SJSA1 (cell line): ENCODE results near the gene CLIP3. TPM values are rescaled to one million over a fixed set of nuclear protein-coding genes. Genes with fewer than 3 reads are reported as not detected.
"Not testable (repeated sequence)": the region's sequence is repeated elsewhere in the genome, so short reads cannot be mapped to it uniquely, and the experiment has no call there.

Experiments
- DNase-seq, 2 experiments: peaks; one replicate each; pipeline ENCODE4 v3.0.0-alpha.2; 2015 to 2020; ENCODE audit warnings: low spot score in 2 of 2, low read depth in 1 of 2
- H3K27ac ChIP-seq: fragments of 250-450 bp; sonication (Bioruptor Pico); 2 replicates; pipeline ENCODE4 v1.5.1; 2020; ENCODE audit warnings: mild to moderate bottlenecking, moderate library complexity
- H3K27me3 ChIP-seq: fragments of 250-450 bp; sonication (Bioruptor Pico); replicated peaks from 2 replicates; pipeline ENCODE4 v1.5.1; 2020; ENCODE audit warnings: mild to moderate bottlenecking, moderate library complexity
- H3K36me3 ChIP-seq: fragments of 250-450 bp; sonication (Bioruptor Pico); 2 replicates; pipeline ENCODE4 v1.5.1; 2020; ENCODE audit warnings: mild to moderate bottlenecking
- H3K4me1 ChIP-seq: fragments of 250-450 bp; sonication (Bioruptor Pico); replicated peaks from 2 replicates; pipeline ENCODE4 v1.6.1; 2021; ENCODE audit warnings: mild to moderate bottlenecking
- H3K4me3 ChIP-seq: fragments of 250-450 bp; sonication (Bioruptor Pico); 2 replicates; pipeline ENCODE4 v1.5.1; 2020; ENCODE audit warnings: mild to moderate bottlenecking
- H3K9me3 ChIP-seq: fragments of 250-450 bp; sonication (Bioruptor Pico); replicated peaks from 2 replicates; pipeline ENCODE4 v1.5.1; 2020; ENCODE audit warnings: mild to moderate bottlenecking
- total RNA-seq: library from RNA; depleted of rRNA; stranded (reverse); fragments of >200 nt; shearing (Covaris generic); gene quantifications from 2 replicates; pipeline ENCODE4 v1.2.3, GENCODE V29; 2014

Gene CLIP3
- total RNA-seq, 1 experiment from 2014 or later, result 2.3 TPM

DNA sequence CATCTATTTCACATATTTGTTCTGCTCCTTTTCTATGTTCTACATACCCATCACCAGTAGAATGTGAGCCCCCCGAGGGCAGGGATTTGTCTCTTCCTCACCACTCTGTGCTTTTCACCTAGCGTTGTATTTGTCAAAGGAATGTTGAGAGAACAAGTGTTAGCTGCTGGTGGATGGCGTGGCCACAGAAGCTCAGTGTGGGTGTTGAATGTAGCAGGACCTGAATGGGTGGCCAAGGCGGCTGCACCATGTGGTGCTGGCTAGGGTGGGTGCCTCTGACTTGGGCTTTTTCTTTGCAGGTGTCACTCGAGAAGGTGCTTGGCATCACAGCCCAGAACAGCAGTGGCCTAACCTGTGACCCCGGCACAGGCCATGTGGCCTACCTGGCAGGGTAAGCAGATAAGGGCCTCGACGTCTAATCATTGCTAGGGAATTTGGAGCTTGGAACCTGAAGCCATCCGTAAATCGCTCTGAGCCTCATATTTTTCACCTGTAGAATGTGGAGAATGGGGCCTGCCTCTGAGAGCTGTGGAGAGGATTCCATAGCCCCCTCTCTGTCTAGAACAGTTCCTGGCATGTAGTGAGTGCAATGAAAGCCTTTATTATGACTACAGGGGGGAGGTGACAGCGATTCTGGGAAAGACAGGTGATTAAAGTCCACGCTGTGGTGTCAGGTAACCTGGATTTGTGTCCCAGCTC, 26.0 kb upstream of the CLIP3 start:
- Histone ChIP-seq H3K4me1 (peaks cover 9% of the 10 kb centered on the region), H3K27me3 (no peaks in the 10 kb centered on the region), H3K27ac (no peak overlapping the region), H3K9me3 (no peaks in the 10 kb centered on the region), H3K4me3 (no peak overlapping the region), H3K36me3 (peaks cover 72% of the 10 kb centered on the region)
- no peak for DNase-seq

DNA sequence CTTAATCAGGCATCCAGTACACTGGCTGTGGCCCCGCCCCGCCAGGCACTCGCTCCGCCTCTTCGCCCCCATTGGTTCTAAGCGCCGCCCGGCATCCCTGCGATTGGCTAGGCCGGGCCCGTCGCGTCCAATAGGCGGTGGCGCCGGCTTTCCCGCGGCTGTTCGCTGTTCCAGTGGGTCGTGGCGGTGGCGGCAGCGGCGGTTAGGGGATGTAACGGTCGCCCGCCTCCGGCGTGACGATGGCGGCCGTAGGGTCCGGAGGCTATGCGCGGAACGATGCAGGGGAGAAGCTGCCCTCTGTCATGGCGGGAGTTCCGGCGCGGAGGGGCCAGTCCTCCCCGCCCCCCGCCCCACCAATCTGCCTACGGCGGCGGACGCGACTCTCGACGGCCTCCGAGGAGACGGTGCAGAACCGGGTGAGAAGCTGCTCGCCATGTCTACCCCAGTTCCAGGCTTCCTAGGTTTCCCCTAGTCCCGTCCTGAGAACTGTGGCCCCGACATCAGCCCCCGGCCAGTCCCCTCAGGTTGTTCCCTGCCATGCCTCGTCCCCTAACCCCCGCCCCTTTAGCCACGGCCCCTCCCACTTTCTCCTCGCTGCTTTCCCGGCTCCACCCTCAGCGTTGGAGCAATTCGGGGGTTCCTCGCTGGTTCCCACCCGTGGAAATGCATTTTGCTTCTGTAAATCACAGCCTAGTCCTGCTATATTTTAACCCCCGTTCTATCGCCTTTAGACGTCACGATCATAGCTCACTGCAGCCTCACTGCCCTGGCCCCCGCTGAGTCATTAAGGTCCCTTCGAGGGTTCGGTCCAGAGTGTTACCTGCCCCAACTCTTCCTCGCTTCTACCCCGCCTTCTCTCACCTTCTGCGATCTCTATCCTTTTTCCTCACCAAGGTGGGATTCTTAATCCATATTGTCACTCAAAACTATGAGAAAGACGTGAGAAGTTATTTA, 22.3 kb upstream of the CLIP3 start, which contains the start of gene WDR62:
WDR62 (plus strand) TSS at position 165 of the 954 bp plus-strand sequence; CDS start at position 240, 75 bp downstream.
- Histone ChIP-seq H3K4me1 (peaks cover 9% of the 10 kb centered on the region), H3K36me3 (peaks cover 38% of the 10 kb centered on the region), H3K9me3 (no peaks in the 10 kb centered on the region), H3K27me3 (no peaks in the 10 kb centered on the region), H3K27ac (peak within 1 kb of the TSS; percentile 91), H3K4me3 (peak within 1 kb of the TSS; percentile 68)
- DNase-seq, result peak in 1 of 2 experiments; percentile 95

DNA sequence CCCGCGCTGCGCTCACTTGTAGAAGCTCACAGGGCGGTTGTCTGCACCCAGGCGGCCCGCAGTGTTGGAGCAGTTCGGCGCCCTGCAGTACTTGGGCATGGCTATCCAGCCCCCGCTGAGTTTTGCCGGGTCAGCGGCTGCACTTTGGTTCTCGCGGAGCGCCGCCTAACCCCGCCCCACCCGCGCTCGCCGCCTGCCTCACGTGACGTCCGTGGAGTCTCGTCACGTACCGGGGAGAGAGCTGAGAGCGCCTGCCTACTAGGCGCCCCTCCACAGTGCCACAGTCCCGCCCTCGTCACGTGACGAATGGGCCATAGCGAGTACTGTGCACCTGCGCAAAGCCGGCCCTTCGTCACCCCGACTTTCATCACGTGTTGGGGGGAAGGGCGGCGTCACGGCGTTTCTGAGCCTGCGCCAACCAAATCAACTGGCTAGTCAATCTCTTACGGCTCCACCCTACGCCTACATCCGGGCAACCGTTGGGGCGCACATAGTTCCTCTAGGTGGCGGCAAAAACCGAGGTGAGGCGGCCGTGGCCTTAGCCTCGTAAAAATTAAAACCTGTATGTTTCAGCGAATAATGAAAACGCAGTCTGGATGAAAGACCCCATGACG, 21.6 kb upstream of the CLIP3 start, which contains the start of gene THAP8:
THAP8 (minus strand) TSS at position 167 of the 614 bp plus-strand sequence; CDS start at position 99, 68 bp downstream.
- H3K9me3 ChIP-seq, result no peaks in the 10 kb centered on the region
- DNase-seq, result peak; percentile 98 to 99
- H3K36me3 ChIP-seq, result peaks cover 30% of the 10 kb centered on the region
- peaks cover 9% of the 10 kb centered on the region for H3K4me1 ChIP-seq
- peak within 1 kb of the TSS; percentile 68 for H3K4me3 ChIP-seq
- peak within 1 kb of the TSS; percentile 91 for H3K27ac ChIP-seq
- H3K27me3 ChIP-seq, result no peaks in the 10 kb centered on the region

DNA sequence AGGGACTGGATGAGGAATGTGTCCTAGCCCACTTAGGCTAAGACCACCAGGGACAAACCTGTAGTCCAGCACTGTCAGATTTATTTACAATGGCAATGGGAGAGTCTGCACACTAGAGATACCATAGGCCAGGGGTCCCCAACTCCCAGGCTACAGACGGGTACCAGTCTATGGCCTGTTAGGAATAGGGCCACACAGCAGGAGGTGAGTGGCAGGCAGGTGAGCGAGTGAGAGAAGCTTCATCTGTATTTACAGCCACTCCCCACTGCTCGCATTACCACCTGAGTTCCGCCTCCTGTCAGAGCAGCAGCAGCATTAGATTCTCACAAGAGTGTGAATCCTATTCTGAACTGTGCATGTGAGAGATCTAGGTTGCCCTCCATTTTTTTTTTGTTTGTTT, 19.0 kb upstream of the CLIP3 start:
- H3K4me3 ChIP-seq, result no peak overlapping the region
- peaks cover 9% of the 10 kb centered on the region for H3K4me1 ChIP-seq
- H3K27me3 ChIP-seq, result no peaks in the 10 kb centered on the region
- no peak overlapping the region for H3K27ac ChIP-seq
- DNase-seq, result no peak
- peaks cover 7% of the 10 kb centered on the region; the same call in 1 of the 2 replicates for H3K36me3 ChIP-seq
- no peaks in the 10 kb centered on the region for H3K9me3 ChIP-seq

DNA sequence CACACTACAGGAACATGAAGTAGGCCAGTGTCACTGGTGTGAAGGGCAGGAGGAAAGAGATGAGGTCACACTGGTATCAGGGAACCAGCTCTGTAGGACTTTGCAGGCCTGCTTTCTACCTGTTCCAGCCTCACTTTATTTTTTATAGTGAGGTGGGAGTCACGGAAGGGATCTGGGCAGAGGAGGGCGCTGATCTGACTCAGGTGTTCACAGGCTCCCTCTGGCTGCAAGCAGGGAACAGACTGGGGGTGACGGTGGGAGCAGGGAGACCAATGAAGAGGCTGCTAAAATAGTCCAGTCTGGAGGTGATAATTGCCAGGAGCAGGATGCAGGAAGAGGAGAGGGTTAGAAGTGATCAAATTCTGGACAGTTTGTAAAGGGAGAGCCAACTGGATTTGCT, 18.6 kb upstream of the CLIP3 start:
- DNase-seq, result no peak
- no peak overlapping the region for H3K27ac ChIP-seq

DNA sequence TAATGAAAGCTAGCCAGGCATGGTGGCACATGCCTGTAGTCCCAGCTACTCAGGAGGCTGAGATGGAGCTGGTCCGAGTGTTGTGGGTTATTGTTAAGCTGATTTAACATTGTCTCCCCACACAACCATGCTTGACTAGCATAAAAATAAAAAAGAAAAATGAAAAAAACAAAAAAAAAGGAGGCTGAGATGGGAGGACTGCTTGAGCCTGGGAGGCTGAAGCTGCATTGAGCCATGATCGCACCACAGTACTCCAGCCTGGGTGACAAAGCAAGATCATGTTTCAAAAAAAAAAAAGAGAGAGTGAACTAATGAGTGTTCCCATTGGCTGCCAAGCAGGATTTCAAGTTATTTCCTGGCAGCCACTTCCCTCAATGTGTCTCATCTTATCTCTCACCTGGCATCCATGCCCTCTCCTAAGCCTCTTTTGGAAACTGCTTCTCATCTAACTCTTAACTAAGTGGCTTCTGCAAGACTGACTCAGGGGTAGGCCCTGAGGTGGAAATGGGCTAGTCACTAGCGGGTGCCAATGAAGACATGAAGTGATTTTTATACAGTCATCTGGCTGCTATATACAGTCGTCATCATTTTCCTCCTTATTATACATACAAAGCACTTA, 16.5 kb upstream of the CLIP3 start:
- no peaks in the 10 kb centered on the region for H3K9me3 ChIP-seq
- no peaks in the 10 kb centered on the region for H3K4me1 ChIP-seq
- H3K27me3 ChIP-seq, result no peaks in the 10 kb centered on the region
- H3K36me3 ChIP-seq, result no peaks in the 10 kb centered on the region
- H3K27ac ChIP-seq, result no peak overlapping the region
- H3K4me3 ChIP-seq, result no peak overlapping the region
- no peak for DNase-seq

More for the DNA sequence above, 18.6 kb upstream of the CLIP3 start:
- Histone ChIP-seq H3K4me1 (peaks cover 8% of the 10 kb centered on the region), H3K27me3 (no peaks in the 10 kb centered on the region), H3K4me3 (no peak overlapping the region), H3K9me3 (no peaks in the 10 kb centered on the region), H3K36me3 (peaks cover 4% of the 10 kb centered on the region; the same call in 1 of the 2 replicates)

DNA sequence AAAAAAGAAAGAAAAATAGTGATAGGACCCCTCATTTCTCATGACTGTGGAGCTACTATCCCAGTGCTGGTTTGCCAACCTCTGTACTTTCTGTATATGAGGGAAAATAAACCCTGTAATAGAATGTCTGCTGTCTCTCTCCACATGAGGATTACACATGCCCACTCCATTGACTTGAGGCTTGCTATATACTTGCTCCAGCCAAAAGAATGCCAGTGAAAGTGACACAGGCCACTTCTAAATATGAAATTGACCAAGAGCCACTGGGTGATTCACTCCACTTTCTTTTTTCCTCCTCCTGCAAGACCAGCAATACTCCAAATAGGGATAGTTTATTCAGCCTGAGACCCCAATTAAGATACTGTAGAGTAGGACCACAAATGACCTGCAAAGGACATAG, 15.2 kb upstream of the CLIP3 start:
- DNase-seq, result no peak
- no peak overlapping the region for H3K4me3 ChIP-seq
- no peak overlapping the region for H3K27ac ChIP-seq
- H3K27me3 ChIP-seq, result no peaks in the 10 kb centered on the region
- H3K4me1 ChIP-seq, result no peaks in the 10 kb centered on the region
- H3K9me3 ChIP-seq, result no peaks in the 10 kb centered on the region
- no peaks in the 10 kb centered on the region for H3K36me3 ChIP-seq

DNA sequence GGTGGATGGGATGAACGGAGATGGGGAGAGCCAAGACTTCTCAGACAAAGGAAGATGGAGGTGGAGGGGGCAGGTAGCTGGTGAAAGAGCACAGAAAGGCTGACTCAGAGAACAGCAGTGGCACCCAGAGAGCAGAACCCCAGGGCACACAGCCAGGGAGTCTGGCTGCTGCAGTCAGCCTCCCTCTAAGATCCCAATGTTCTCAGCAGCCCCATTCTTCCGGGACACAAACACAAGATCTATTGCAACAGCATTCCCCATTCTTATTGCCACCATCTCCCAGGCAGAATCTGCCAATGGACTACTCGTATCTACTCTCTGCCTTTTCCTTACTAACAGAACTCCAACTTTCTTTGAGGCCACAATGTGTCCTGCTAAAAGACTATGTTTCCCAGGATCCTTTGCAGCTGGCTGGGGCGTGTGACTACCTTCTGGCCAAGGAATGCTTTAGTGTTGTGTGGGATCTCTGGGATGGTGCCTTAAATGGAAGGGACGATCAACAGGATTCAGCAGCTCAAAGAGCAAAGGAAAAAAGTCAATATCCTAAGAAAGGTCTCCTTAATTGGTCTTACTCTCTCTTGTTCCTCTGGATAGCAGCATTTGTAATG, 13.9 kb upstream of the CLIP3 start:
- no peaks in the 10 kb centered on the region for H3K9me3 ChIP-seq
- no peaks in the 10 kb centered on the region for H3K36me3 ChIP-seq
- DNase-seq, result no peak
- no peaks in the 10 kb centered on the region for H3K27me3 ChIP-seq
- peaks cover 3% of the 10 kb centered on the region; the same call in 1 of the 2 replicates for H3K4me1 ChIP-seq
- H3K4me3 ChIP-seq, result no peak overlapping the region
- H3K27ac ChIP-seq, result no peak overlapping the region

DNA sequence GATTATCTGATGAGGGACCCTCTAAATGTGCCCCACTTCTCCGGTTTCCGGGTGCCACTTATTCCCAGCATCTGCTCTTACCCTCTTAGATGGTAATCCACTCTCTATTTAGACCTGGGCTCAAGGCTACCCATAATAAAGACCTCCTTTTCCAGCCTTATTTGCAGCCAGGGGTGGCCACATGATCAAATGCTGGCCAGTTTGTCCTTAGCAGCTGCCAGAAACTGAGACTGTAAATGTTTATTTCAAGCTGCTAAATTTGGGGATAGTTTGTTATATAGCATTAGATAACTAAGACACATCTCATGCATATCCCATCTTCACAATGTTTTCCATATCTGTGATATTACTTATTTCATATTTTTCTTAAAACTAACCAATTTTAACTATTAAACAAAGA, 11.3 kb upstream of the CLIP3 start:
- no peaks in the 10 kb centered on the region for H3K36me3 ChIP-seq
- no peak for DNase-seq
- H3K4me1 ChIP-seq, result peaks cover 6% of the 10 kb centered on the region; the same call in 1 of the 2 replicates
- H3K27me3 ChIP-seq, result no peaks in the 10 kb centered on the region
- no peak overlapping the region for H3K4me3 ChIP-seq
- H3K9me3 ChIP-seq, result no peaks in the 10 kb centered on the region
- no peak overlapping the region for H3K27ac ChIP-seq

DNA sequence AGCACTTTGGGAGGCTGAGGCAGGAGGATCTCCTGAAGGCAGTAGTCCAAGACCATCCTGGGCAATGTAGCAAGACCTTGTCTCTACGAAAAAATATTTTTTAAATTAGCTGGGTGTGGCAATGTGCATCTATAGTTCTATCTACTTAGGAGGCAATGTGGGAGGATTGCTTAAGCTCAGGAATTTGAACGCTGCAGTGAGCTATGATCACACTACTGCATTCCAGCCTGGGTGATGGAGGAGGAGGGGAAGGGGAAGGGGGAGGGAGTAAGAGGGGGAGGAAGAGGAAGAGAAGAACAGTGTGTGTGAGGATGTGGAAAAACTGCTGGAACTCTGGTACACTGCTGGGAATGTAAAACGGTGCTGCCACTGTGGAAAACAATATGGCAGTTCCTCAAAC, 9.2 kb upstream of the CLIP3 start:
- H3K36me3 ChIP-seq, result no peaks in the 10 kb centered on the region
- H3K27ac ChIP-seq, result no peak overlapping the region
- no peaks in the 10 kb centered on the region for H3K9me3 ChIP-seq
- no peaks in the 10 kb centered on the region for H3K27me3 ChIP-seq
- no peak for DNase-seq
- H3K4me3 ChIP-seq, result no peak overlapping the region
- H3K4me1 ChIP-seq, result peaks cover 6% of the 10 kb centered on the region; the same call in 1 of the 2 replicates

DNA sequence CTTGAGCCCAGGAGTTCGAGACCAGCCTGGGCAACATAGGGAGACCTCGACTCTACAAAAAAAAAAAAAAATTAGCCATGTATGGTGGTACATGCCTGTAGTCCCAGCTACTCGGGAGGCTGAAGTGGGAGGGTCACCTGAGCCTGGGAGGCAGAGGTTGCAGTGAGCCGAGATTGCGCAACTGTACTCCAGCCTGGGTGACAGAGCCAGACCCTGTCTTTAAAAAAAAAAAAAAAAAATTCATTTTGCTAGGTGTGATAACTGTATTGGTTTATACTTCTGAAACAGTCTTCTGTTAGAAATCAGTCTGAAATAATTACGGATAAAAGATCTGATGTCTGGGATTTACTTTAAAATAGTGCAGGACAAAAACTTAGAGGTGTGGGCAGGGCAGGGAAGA, 8.4 kb upstream of the CLIP3 start:
- H3K27ac ChIP-seq, DNase-seq, H3K4me1 ChIP-seq, H3K4me3 ChIP-seq, H3K36me3 ChIP-seq, H3K9me3 ChIP-seq, H3K27me3 ChIP-seq: not testable (repeated sequence)

DNA sequence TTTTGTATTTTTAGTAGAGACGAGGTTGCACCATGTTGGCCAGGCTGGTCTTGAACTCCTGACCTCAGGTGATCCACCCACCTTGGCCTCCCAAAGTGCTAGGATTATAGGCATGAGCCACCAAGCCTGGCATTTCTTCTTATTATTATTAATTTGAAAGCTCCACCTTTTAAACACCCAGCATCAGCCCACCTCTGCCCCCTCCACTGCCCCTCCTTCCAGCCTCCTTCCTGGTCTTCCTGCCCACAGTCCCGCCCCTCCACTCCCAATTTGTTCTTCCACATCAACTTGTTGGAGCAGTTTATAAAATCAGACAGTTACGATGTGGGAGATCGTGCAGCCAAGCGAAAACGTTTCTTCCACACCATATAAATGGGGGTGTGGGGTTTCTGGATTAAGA, 7.8 kb upstream of the CLIP3 start:
- Histone ChIP-seq H3K4me1 (peaks cover 6% of the 10 kb centered on the region; the same call in 1 of the 2 replicates), H3K27ac (no peak overlapping the region), H3K27me3 (no peaks in the 10 kb centered on the region), H3K36me3 (no peaks in the 10 kb centered on the region), H3K9me3 (no peaks in the 10 kb centered on the region), H3K4me3 (no peak overlapping the region)
- DNase-seq, result no peak

DNA sequence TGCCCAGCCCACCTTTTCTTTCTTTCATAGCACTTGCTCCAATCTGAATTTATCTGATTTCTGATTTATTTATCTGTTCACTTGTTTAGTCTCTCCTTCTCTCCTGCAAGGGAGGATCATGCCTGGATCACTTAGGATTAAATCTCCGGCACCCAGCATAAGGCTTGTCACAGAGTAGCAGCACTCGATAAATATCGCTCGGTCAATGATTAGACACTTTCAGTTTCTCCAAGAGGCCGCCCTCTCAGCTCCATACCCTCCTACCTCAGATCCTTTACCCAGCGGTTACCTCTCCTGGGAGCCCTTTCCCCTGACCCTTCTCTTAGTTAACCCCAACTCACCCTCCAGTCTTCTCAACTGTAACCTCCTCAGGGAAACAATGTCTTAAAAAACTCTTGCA, 1.4 kb downstream of the CLIP3 start:
- Histone ChIP-seq H3K4me1 (peaks cover 10% of the 10 kb centered on the region), H3K27ac (no peak overlapping the region), H3K4me3 (no peak overlapping the region), H3K36me3 (no peaks in the 10 kb centered on the region), H3K27me3 (no peaks in the 10 kb centered on the region), H3K9me3 (no peaks in the 10 kb centered on the region)
- no peak for DNase-seq
